Prostate gland (tissue), 2 donors: ENCODE measurements around the gene NEURL1B. TPM values are rescaled to one million over a fixed set of nuclear protein-coding genes. Genes with fewer than 3 reads are reported as not detected.

Experiments used
- DNase-seq: peaks from one replicate; pipeline ENCODE4 v3.0.0-alpha.2; 2019; ENCODE audit warnings: low spot score
- H3K27ac ChIP-seq, 2 donors: fragments of 200-600 bp; sonication (generic); 2 replicates each; pipeline ENCODE4 v1.5.1; 2017 to 2019
- H3K27me3 ChIP-seq: fragments of 200-600 bp; sonication (generic); replicated peaks from 2 replicates; pipeline ENCODE4 v1.5.1; 2019; ENCODE audit not compliant: insufficient read depth
- H3K36me3 ChIP-seq, 2 donors: fragments of 200-600 bp; sonication (generic); 1 replicate in 1 of 2; 2 replicates in 1 of 2; pipeline versions ENCODE4 v1.5.1 to v1.8.1; 2017 to 2019
- H3K4me1 ChIP-seq: fragments of 200-600 bp; sonication (generic); replicated peaks from 2 replicates; pipeline ENCODE4 v1.5.1; 2019
- H3K4me3 ChIP-seq, 2 donors: fragments of 200-600 bp; sonication (generic); 2 replicates each; pipeline ENCODE4 v1.5.1; 2017 to 2019
- H3K9me3 ChIP-seq: fragments of 200-600 bp; sonication (generic); 2 replicates; pipeline ENCODE4 v1.5.1; 2017
- CTCF ChIP-seq, 4 experiments: fragments of 200-600 bp in 2 of 4; fragments of 450-650 bp in 2 of 4; sonication (generic) in 2 of 4; IDR thresholded peaks; 1 replicate in 3 of 4; 2 replicates in 1 of 4; pipeline ENCODE4 v1.5.1; 2016 to 2019; ENCODE audit warnings: antibody characterized with exemption in 4 of 4, mild to moderate bottlenecking in 2 of 4, moderate library complexity in 2 of 4
- POLR2A ChIP-seq: fragments of 450-650 bp; IDR thresholded peaks from one replicate; pipeline ENCODE4 v1.6.1; 2016; ENCODE audit warnings: antibody characterized with exemption, mild to moderate bottlenecking
- POLR2AphosphoS5 ChIP-seq: sonication (generic); formaldehyde crosslinking; IDR thresholded peaks from one replicate; pipeline ENCODE4 v1.6.1; 2017; ENCODE audit warnings: antibody characterized with exemption
- WGBS: methylation state at CpG from one replicate; pipeline ENCODE4 v1.1.5; 2018; 5-methylcytosine and 5-hydroxymethylcytosine counted together
- intact Hi-C: fragments of 100-400 bp; cut with DNase I; formaldehyde crosslinking; loops from one replicate; pipeline ENCODE4 v1.14.2; 2022
- total RNA-seq, 2 donors: library from RNA; depleted of rRNA; stranded (reverse); fragments of >200 nt; gene quantifications; one replicate each; pipeline ENCODE4 v1.1.0, GENCODE V29; 2016

Gene NEURL1B
- total RNA-seq, 2 donors from 2014 or later = 23.9 to 39.9 TPM

DNA sequence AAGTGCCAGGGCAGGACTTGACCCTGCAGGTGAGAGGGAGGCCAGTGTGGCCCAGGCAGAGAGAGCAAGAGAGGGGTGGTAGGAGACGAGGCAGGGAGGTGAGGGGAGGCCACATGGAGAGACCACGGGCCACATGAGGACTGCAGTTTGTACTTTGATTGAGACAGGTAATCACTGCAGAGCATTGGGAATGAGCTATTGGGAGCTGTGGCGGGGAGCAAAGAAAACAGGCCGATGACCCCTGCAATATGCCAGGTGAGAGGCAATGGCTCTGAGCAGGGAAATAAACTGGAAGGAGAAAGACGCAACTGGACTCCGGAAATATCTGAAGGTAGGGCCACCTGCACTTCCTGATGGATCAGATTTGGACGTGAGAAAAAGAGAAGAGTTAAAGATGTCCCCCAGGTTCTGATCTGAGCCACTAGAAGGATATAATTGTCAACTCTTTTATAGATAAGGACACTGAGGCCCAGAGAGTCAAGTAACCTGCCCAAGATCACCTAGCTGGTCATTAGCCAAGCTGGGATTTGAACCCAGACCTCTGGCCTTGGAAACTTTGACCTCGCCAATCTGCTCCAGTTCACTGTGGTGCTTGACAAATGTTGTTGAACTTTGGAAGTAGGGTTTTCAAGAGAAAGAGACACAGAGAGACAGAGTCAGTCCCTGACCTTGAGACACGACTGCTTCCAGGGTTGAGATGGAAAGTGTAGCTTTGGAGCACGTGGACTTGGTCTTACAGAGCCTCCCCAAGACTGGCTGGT lies 87.6 kb downstream of the NEURL1B start:
- DNase-seq = no peak
- Histone ChIP-seq H3K4me3 (no peak overlapping the region), H3K27me3 (no peaks in the 10 kb centered on the region), H3K9me3 (no peaks in the 10 kb centered on the region), H3K27ac (no peak overlapping the region), H3K4me1 (peaks cover 5% of the 10 kb centered on the region), H3K36me3 (no peaks in the 10 kb centered on the region)
- 88% methylated on average over 10 of the region's 10 CpGs for WGBS
- intact Hi-C loops = loop anchor here (1.0 kb wide), 1 partner anchor 19 kb away; no protein-coding TSS in a partner anchor
- TF ChIP-seq CTCF (IDR thresholded peaks at IDR 0.05) (no peak), POLR2A (no peak), POLR2AphosphoS5 (no peak)

DNA sequence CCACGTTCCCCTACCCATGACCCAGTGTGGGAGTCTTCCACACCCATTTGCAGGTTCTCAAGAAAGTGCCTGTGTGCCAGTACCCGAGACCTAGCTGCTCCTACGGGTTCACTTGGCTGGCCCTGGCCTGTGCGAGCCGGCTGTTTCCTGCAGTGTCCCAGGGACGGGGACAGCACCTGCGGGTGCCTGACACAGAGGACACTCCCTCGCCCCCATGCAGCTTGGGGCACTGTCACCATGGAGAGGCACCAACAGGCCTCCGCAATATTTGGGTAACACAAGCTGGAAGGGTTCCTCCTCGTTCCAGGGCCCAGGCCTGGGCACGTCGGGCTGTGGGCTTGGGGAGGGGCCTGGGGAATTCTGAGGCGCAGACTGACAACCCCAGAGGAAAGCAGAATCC lies 88.5 kb downstream of the NEURL1B start:
- Histone ChIP-seq H3K4me1 (peaks cover 10% of the 10 kb centered on the region), H3K9me3 (no peaks in the 10 kb centered on the region), H3K27me3 (no peaks in the 10 kb centered on the region), H3K27ac (no peak overlapping the region), H3K4me3 (no peak overlapping the region), H3K36me3 (no peaks in the 10 kb centered on the region)
- no peak for DNase-seq
- intact Hi-C loops = loop anchor here (1.0 kb wide), 1 partner anchor 18 kb away; no protein-coding TSS in a partner anchor
- 68% methylated on average over 13 of the region's 13 CpGs for WGBS
- TF ChIP-seq CTCF (IDR thresholded peaks at IDR 0.05) = no peak
- TF ChIP-seq POLR2A = no peak
- no peak for TF ChIP-seq POLR2AphosphoS5

DNA sequence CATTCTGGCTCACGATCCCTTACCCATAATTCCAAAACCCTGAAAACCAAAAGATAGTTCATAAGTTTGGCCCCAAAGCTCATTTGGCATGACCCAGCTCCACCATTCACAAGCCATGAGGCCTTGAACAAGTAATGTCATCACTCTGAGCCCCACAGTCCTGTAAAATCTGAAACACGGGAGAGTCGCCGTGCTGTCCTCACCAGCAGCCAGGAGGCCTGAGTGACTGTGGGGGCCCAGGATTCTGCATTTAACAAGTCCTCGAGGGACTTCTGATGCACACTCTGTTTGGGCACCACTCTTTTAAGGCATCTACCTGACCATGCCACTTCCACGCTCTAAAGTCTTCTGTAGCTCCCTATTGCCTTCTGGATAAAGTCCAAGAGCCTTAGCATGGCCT lies 89.2 kb downstream of the NEURL1B start:
- Histone ChIP-seq H3K4me3 (no peak overlapping the region), H3K9me3 (no peaks in the 10 kb centered on the region), H3K27me3 (no peaks in the 10 kb centered on the region), H3K36me3 (no peaks in the 10 kb centered on the region), H3K4me1 (peaks cover 8% of the 10 kb centered on the region), H3K27ac (no peak overlapping the region)
- intact Hi-C loops = loop anchor here (5.0 kb wide), 1 partner anchor 37 kb away; no protein-coding TSS in a partner anchor
- TF ChIP-seq CTCF (IDR thresholded peaks at IDR 0.05) = no peak
- TF ChIP-seq POLR2A = no peak
- TF ChIP-seq POLR2AphosphoS5 = no peak
- no peak for DNase-seq
- WGBS = 94% methylated on average over 6 of the region's 6 CpGs

GRCh38 chr5:172730981-172731679 lies 90.1 kb downstream of the NEURL1B start:
- H3K36me3 ChIP-seq = no peaks in the 10 kb centered on the region
- DNase-seq = peak; percentile 89
- no peak overlapping the region for H3K4me3 ChIP-seq
- intact Hi-C loops = loop anchor here (5.0 kb wide), 1 partner anchor 36 kb away; no protein-coding TSS in a partner anchor
- no peaks in the 10 kb centered on the region for H3K27me3 ChIP-seq
- H3K4me1 ChIP-seq = peaks cover 8% of the 10 kb centered on the region
- H3K9me3 ChIP-seq = no peaks in the 10 kb centered on the region
- 72% methylated on average over 16 of the region's 16 CpGs for WGBS
- H3K27ac ChIP-seq = peak overlapping the region in 1 of 2 donors; percentile 77
- TF ChIP-seq POLR2A (no peak), CTCF (IDR thresholded peaks at IDR 0.05) (peak in 2 of 4 experiments; percentile 39 to 52), POLR2AphosphoS5 (peak; percentile 95)
